Progenitor cell of endocrine pancreas (in vitro differentiated cells): ENCODE data around the gene CHST2. TPM values are rescaled to one million over a fixed set of nuclear protein-coding genes. Genes with fewer than 3 reads are reported as not detected.

Experiments used
- DNase-seq: peaks from one replicate; pipeline ENCODE4 v3.0.0; 2021; ENCODE audit warnings: low spot score; ENCODE audit not compliant: unreplicated experiment
- H3K27ac Mint-ChIP-seq: 2 replicates; pipeline ENCODE4 v1.8.0; 2021; ENCODE audit warnings: mild to moderate bottlenecking, moderate library complexity, mixed read lengths
- H3K27me3 Mint-ChIP-seq: 2 replicates; pipeline ENCODE4 v1.8.0; 2021; ENCODE audit warnings: mixed read lengths
- H3K36me3 Mint-ChIP-seq: 2 replicates; pipeline ENCODE4 v1.8.0; 2022; ENCODE audit warnings: mixed read lengths; ENCODE audit not compliant: insufficient read depth
- H3K4me1 Mint-ChIP-seq: 2 replicates; pipeline ENCODE4 v1.8.0; 2021; ENCODE audit warnings: low read depth, mixed read lengths
- H3K4me3 Mint-ChIP-seq: 2 replicates; pipeline ENCODE4 v1.8.0; 2021; ENCODE audit warnings: low read depth, mild to moderate bottlenecking, moderate library complexity, mixed read lengths
- H3K9me3 Mint-ChIP-seq: 2 replicates; pipeline ENCODE4 v1.8.0; 2021; ENCODE audit warnings: low read depth, mixed read lengths
- total RNA-seq: library from RNA; stranded (reverse); gene quantifications from 2 replicates; pipeline ENCODE4 v1.2.1, GENCODE V29; 2021
- TF ChIP-seq, protein P1 (sequence below): fragments of 200-600 bp; sonication (generic); IDR thresholded peaks from one replicate; pipeline ENCODE4 v1.5.0; 2021; ENCODE audit warnings: antibody characterized with exemption, mild to moderate bottlenecking; ENCODE audit not compliant: unreplicated experiment

The CHST2 gene
- total RNA-seq, 1 donor from 2014 or later, result 13.2 TPM

DNA sequence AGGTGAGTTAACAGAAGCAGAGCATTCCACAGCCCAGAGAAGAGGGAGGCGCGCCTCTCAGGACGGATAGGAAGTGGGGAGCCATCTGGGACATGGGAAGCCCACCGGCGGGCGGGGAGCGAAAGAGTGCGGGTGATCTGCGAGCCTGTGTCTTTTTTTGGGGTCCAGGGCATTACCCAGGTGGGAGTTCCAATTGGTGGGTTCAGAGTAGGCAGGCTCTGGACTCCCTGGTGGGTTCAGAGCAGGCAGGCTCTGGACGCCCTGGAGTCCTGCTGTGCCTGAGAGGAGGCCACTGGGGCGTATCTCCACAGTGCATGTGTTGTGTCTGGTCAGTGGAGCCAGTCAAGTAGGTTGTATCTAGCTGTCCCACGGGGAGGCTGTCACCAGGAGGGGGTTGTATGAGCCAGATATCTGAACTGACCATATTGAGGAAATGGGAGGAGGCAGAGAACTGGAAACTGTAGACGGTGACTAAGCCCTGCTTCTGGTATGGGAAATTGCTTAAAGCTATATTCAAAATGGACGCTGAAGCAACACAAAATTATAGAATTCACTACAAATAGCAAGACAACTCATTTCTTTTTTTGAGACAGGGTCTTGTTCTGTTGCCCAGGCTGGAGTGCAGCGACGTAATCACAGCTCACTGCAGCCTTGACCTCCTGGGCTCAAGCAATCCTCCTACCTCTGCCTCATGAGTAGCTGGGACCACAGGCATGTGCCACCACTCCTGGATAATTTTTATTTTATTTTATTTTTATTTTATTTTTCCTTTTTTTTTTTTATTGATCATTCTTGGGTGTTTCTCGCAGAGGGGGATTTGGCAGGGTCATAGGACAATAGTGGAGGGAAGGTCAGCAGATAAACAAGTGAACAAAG lies 34.5 kb upstream of the CHST2 start:
- no peak for DNase-seq
- H3K4me1 Mint-ChIP-seq, result no peaks in the 10 kb centered on the region
- H3K4me3 Mint-ChIP-seq, result no peak overlapping the region
- TF ChIP-seq, protein P1, sequence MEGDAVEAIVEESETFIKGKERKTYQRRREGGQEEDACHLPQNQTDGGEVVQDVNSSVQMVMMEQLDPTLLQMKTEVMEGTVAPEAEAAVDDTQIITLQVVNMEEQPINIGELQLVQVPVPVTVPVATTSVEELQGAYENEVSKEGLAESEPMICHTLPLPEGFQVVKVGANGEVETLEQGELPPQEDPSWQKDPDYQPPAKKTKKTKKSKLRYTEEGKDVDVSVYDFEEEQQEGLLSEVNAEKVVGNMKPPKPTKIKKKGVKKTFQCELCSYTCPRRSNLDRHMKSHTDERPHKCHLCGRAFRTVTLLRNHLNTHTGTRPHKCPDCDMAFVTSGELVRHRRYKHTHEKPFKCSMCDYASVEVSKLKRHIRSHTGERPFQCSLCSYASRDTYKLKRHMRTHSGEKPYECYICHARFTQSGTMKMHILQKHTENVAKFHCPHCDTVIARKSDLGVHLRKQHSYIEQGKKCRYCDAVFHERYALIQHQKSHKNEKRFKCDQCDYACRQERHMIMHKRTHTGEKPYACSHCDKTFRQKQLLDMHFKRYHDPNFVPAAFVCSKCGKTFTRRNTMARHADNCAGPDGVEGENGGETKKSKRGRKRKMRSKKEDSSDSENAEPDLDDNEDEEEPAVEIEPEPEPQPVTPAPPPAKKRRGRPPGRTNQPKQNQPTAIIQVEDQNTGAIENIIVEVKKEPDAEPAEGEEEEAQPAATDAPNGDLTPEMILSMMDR, result no peak
- H3K27me3 Mint-ChIP-seq, result no peaks in the 10 kb centered on the region
- H3K27ac Mint-ChIP-seq, result no peak overlapping the region
- peaks cover 2% of the 10 kb centered on the region for H3K36me3 Mint-ChIP-seq
- H3K9me3 Mint-ChIP-seq, result peaks cover 6% of the 10 kb centered on the region

DNA sequence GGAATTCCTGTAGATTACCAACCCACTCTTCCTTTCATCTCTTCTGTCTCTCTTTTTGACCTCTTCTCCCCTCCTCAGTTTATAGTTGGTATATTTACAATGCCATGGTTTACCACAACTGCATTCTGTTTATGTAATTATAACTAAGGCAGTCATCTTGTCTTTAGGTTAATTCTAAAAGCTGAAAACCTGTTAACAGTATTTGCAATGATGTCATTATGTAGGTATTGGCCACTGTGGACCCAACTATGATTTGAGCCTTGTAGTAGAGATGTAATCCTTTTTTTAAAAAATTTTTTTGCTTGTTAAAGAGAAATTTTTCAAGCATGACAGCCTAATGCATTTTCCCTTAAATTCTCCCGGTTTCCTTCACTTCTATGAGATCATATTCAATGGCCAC lies 30.7 kb upstream of the CHST2 start:
- Mint-ChIP-seq H3K27me3 (no peaks in the 10 kb centered on the region), H3K36me3 (peaks cover 2% of the 10 kb centered on the region), H3K27ac (no peak overlapping the region), H3K4me1 (no peaks in the 10 kb centered on the region), H3K9me3 (peaks cover 6% of the 10 kb centered on the region), H3K4me3 (no peak overlapping the region)
- TF ChIP-seq, protein P1, result no peak
- no peak for DNase-seq

DNA sequence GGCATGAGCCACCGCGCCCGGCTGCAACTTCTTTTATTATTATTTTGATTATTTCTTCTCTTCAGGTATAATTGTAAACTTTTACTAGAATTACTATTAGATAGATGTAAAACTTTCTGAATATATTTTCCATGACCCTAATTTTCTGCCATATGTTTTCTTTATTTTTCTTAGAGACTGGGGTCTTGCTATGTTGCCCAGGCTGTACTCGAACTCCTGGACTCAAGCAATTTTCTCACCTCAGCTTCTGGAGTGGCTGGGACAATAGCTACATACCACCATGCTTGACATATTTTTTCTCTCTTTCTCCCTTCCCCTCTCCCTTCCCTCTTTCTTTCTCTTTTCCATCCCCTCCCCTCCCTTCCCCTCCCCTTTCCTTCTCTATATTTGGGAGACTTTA lies 29.6 kb upstream of the CHST2 start:
- peaks cover 1% of the 10 kb centered on the region for H3K9me3 Mint-ChIP-seq
- H3K36me3 Mint-ChIP-seq, result peaks cover 2% of the 10 kb centered on the region
- DNase-seq, result no peak
- H3K27me3 Mint-ChIP-seq, result no peaks in the 10 kb centered on the region
- no peak overlapping the region for H3K4me3 Mint-ChIP-seq
- H3K4me1 Mint-ChIP-seq, result no peaks in the 10 kb centered on the region
- TF ChIP-seq, protein P1, result no peak
- H3K27ac Mint-ChIP-seq, result no peak overlapping the region

DNA sequence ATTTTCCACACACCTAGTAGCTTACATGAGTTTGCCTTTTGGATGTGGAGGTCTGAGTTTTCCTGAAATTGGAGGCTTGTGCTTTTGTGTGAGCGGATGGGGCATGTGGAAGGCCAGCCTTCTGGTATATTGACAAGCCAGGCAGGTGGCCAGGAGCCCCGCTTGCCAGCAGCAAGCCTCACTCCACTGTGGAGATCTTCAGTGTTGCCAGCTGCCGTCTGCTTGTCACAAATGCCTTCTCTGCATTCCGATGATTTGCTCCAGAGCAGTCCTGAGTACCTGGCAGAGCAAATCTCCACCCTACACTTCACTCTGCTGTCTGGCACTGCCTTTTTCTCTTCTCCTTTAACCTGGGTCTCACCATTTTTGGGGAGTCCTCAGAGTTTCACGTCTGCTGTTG lies 29.1 kb upstream of the CHST2 start:
- TF ChIP-seq, protein P1, result no peak
- Mint-ChIP-seq H3K9me3 (no peaks in the 10 kb centered on the region), H3K4me1 (no peaks in the 10 kb centered on the region), H3K27me3 (no peaks in the 10 kb centered on the region), H3K36me3 (peaks cover 2% of the 10 kb centered on the region), H3K4me3 (no peak overlapping the region), H3K27ac (peak overlapping the region; percentile 3)
- DNase-seq, result no peak

DNA sequence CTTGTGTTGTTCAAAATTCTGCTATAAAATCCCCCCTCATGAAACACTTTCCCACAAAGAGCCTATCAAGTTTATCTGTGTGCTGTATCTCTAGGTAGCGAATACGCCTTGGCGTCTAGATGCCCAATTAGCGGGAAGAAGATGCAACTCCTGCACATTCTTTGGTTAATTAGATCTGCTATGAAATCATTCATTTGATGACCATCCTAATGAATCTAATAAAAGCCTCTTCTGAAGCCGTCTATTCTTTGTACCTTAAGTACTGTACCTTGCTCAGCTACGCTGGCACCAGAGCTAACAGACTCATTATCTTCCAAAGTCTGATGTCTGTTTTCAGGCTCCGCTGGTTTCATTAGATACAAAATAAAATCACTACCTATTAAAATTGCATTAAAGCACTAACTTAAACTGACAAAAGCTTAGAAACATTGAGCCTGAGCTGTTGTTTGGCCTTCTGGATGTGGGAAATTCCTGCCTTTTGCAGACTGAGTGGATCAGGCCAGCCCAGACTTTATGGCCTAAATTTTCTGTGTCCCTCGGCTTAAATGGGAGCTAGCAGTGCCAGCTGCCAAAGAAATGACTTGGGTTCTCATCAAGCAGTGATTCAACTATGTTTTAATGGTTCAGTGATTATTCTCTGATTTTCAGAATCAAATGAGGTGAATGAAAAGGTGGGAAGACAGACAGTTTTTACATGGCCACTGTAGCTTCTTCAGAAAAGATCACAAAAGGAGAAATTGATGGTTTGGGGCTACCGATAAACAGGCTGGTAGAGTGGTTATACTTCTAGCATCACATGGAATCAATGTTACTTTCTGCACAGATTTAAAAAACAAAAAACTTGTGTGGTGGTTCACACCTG lies 28.4 kb upstream of the CHST2 start:
- Mint-ChIP-seq H3K36me3 (peaks cover 2% of the 10 kb centered on the region), H3K9me3 (no peaks in the 10 kb centered on the region), H3K4me3 (no peak overlapping the region), H3K27ac (no peak overlapping the region), H3K4me1 (no peaks in the 10 kb centered on the region), H3K27me3 (no peaks in the 10 kb centered on the region)
- no peak for DNase-seq
- TF ChIP-seq, protein P1, result no peak
